Mesenchymal stem cell (in vitro differentiated cells and primary cell): ENCODE measurements around the gene KCNV2.

ENCODE experiments used
- DNase-seq: peaks from one replicate; pipeline ENCODE4 v3.0.0-alpha.2; 2013
- H2AFZ ChIP-seq: one replicate; pipeline ENCODE4 v1.6.1; 2013; ENCODE audit warnings: low read depth, mild to moderate bottlenecking, control low read depth, inconsistent platforms, low read length, moderate library complexity
- H2AK5ac ChIP-seq: 2 replicates; pipeline ENCODE4 v1.6.1; 2013; ENCODE audit warnings: low read length, moderate library complexity, mild to moderate bottlenecking, inconsistent platforms; ENCODE audit not compliant: severe bottlenecking
- H2BK120ac ChIP-seq: one replicate; pipeline ENCODE4 v1.6.1; 2013; ENCODE audit warnings: low read depth, mild to moderate bottlenecking, inconsistent platforms, low read length, moderate library complexity
- H2BK12ac ChIP-seq, 2 experiments: one replicate each; pipeline ENCODE4 v1.6.1; 2013; ENCODE audit warnings: inconsistent platforms in 2 of 2, low read length in 2 of 2, mild to moderate bottlenecking in 2 of 2, moderate library complexity in 2 of 2, control low read depth in 1 of 2
- H2BK15ac ChIP-seq: one replicate; pipeline ENCODE4 v1.6.1; 2013; ENCODE audit warnings: mild to moderate bottlenecking, low read depth, inconsistent platforms; ENCODE audit not compliant: poor library complexity, severe bottlenecking
- H2BK5ac ChIP-seq: 2 replicates; pipeline ENCODE4 v1.6.1; 2013; ENCODE audit warnings: low read depth, mild to moderate bottlenecking, low read length, control low read depth, inconsistent platforms; ENCODE audit not compliant: poor library complexity, severe bottlenecking
- H3K14ac ChIP-seq, 2 experiments: one replicate each; pipeline ENCODE4 v1.6.1; 2013; ENCODE audit warnings: inconsistent platforms in 2 of 2, low read length in 2 of 2, control low read depth in 1 of 2, mild to moderate bottlenecking in 1 of 2, moderate library complexity in 1 of 2
- H3K18ac ChIP-seq, 2 experiments: one replicate each; pipeline ENCODE4 v1.6.1; 2013; ENCODE audit warnings: inconsistent platforms in 2 of 2, low read length in 2 of 2, control low read depth in 1 of 2, low read depth in 1 of 2, mild to moderate bottlenecking in 1 of 2
- H3K23ac ChIP-seq, 2 experiments: one replicate each; pipeline ENCODE4 v1.6.1; 2013; ENCODE audit warnings: inconsistent platforms in 2 of 2, low read length in 2 of 2, mild to moderate bottlenecking in 2 of 2, moderate library complexity in 2 of 2, control low read depth in 1 of 2
- H3K27ac ChIP-seq: 2 replicates; pipeline ENCODE4 v1.5.1; 2013; ENCODE audit warnings: mild to moderate bottlenecking, moderate library complexity, low read length, control low read depth, inconsistent platforms; ENCODE audit not compliant: poor library complexity, severe bottlenecking
- H3K27me3 ChIP-seq, 2 experiments: 2 replicates each; pipeline versions ENCODE4 v1.6.1 to v1.7.0; 2013; ENCODE audit warnings: low read length in 2 of 2, mild to moderate bottlenecking in 2 of 2, moderate library complexity in 2 of 2, control low read depth in 1 of 2, inconsistent platforms in 1 of 2; ENCODE audit not compliant: control insufficient read depth in 1 of 2, insufficient read depth in 1 of 2
- H3K36me3 ChIP-seq, 2 experiments: 2 replicates each; pipeline versions ENCODE4 v1.6.1 to v1.7.0; 2013; ENCODE audit warnings: low read length in 2 of 2, control low read depth in 1 of 2, inconsistent platforms in 1 of 2, low read depth in 1 of 2, mild to moderate bottlenecking in 1 of 2; ENCODE audit not compliant: insufficient read depth in 2 of 2, control insufficient read depth in 1 of 2
- H3K4ac ChIP-seq, 2 experiments: one replicate each; pipeline ENCODE4 v1.6.1; 2013; ENCODE audit warnings: inconsistent platforms in 2 of 2, low read length in 2 of 2, mild to moderate bottlenecking in 2 of 2, moderate library complexity in 2 of 2, control low read depth in 1 of 2, low read depth in 1 of 2
- H3K4me1 ChIP-seq: 2 replicates; pipeline ENCODE4 v1.6.1; 2013; ENCODE audit warnings: low read depth, low read length, control low read depth; ENCODE audit not compliant: control insufficient read depth, insufficient read depth
- H3K4me2 ChIP-seq: 2 replicates; pipeline ENCODE4 v1.6.1; 2013; ENCODE audit warnings: low read length, mild to moderate bottlenecking, inconsistent platforms; ENCODE audit not compliant: poor library complexity, severe bottlenecking
- H3K4me3 ChIP-seq, 2 experiments: 2 replicates each; pipeline versions ENCODE4 v1.5.1 to v1.7.0; 2013; ENCODE audit warnings: low read length in 2 of 2, mild to moderate bottlenecking in 2 of 2, control low read depth in 1 of 2, low read depth in 1 of 2; ENCODE audit not compliant: insufficient read depth in 1 of 2
- H3K79me1 ChIP-seq: replicated peaks from 2 replicates; pipeline ENCODE4 v1.6.1; 2013; ENCODE audit warnings: mild to moderate bottlenecking, control low read depth, low read length, inconsistent platforms; ENCODE audit not compliant: poor library complexity, severe bottlenecking
- H3K9ac ChIP-seq: 2 replicates; pipeline ENCODE4 v1.7.0; 2013; ENCODE audit warnings: mild to moderate bottlenecking, low read length, moderate library complexity
- H3K9me3 ChIP-seq: 2 replicates; pipeline ENCODE4 v1.7.0; 2013; ENCODE audit warnings: mild to moderate bottlenecking, low read length; ENCODE audit not compliant: control insufficient read depth
- H4K8ac ChIP-seq: one replicate; pipeline ENCODE4 v1.6.1; 2013; ENCODE audit warnings: inconsistent platforms, mild to moderate bottlenecking, low read length, moderate library complexity
- H4K91ac ChIP-seq: one replicate; pipeline ENCODE4 v1.6.1; 2013; ENCODE audit warnings: mild to moderate bottlenecking, low read length, inconsistent platforms
- WGBS: methylation state at CpG from one replicate; pipeline ENCODE4 v1.1.7; 2013; ENCODE audit warnings: mixed read lengths; 5-methylcytosine and 5-hydroxymethylcytosine counted together

The KCNV2 gene

DNA sequence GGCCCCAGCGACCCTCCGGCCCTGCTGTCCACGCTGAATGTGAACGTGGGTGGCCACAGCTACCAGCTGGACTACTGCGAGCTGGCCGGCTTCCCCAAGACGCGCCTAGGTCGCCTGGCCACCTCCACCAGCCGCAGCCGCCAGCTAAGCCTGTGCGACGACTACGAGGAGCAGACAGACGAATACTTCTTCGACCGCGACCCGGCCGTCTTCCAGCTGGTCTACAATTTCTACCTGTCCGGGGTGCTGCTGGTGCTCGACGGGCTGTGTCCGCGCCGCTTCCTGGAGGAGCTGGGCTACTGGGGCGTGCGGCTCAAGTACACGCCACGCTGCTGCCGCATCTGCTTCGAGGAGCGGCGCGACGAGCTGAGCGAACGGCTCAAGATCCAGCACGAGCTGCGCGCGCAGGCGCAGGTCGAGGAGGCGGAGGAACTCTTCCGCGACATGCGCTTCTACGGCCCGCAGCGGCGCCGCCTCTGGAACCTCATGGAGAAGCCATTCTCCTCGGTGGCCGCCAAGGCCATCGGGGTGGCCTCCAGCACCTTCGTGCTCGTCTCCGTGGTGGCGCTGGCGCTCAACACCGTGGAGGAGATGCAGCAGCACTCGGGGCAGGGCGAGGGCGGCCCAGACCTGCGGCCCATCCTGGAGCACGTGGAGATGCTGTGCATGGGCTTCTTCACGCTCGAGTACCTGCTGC lies 839 bp downstream of the KCNV2 start:
- Histone ChIP-seq H3K18ac (no peak overlapping the region), H3K4me3 (no peak overlapping the region), H4K8ac (no peak overlapping the region), H2BK15ac (no peak overlapping the region), H3K23ac (no peak overlapping the region), H2AK5ac (no peak overlapping the region), H3K27me3 (no peaks in the 10 kb centered on the region), H3K4me1 (peaks cover 3% of the 10 kb centered on the region), H2BK5ac (no peak overlapping the region), H2BK120ac (no peak overlapping the region), H3K4me2 (no peak overlapping the region), H2BK12ac (no peak overlapping the region), H3K36me3 (peaks cover 16 to 18% of the 10 kb centered on the region in 2 experiments), H2AFZ (no peak overlapping the region), H4K91ac (no peak overlapping the region), H3K14ac (no peak overlapping the region), H3K4ac (no peak overlapping the region), H3K9ac (no peak overlapping the region), H3K9me3 (no peaks in the 10 kb centered on the region), H3K79me1 (no peaks in the 10 kb centered on the region), H3K27ac (no peak overlapping the region)
- DNase-seq = no peak
- WGBS = 98% methylated on average over 69 of the region's 69 CpGs

DNA sequence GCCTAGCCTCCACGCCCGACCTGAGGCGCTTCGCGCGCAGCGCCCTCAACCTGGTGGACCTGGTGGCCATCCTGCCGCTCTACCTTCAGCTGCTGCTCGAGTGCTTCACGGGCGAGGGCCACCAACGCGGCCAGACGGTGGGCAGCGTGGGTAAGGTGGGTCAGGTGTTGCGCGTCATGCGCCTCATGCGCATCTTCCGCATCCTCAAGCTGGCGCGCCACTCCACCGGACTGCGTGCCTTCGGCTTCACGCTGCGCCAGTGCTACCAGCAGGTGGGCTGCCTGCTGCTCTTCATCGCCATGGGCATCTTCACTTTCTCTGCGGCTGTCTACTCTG lies 1.4 kb downstream of the KCNV2 start:
- Histone ChIP-seq H2BK120ac (no peak overlapping the region), H4K8ac (no peak overlapping the region), H2BK15ac (no peak overlapping the region), H3K27me3 (no peaks in the 10 kb centered on the region), H3K36me3 (peaks cover 16 to 18% of the 10 kb centered on the region in 2 experiments), H2BK12ac (no peak overlapping the region), H3K4me1 (peaks cover 3% of the 10 kb centered on the region), H3K9ac (no peak overlapping the region), H3K79me1 (no peaks in the 10 kb centered on the region), H4K91ac (no peak overlapping the region), H3K4me3 (no peak overlapping the region), H3K27ac (no peak overlapping the region), H3K9me3 (no peaks in the 10 kb centered on the region), H2BK5ac (no peak overlapping the region), H2AFZ (no peak overlapping the region), H3K23ac (no peak overlapping the region), H3K4me2 (no peak overlapping the region), H2AK5ac (no peak overlapping the region), H3K14ac (peak overlapping the region in 1 of 2 experiments; percentile 1), H3K18ac (no peak overlapping the region), H3K4ac (no peak overlapping the region)
- WGBS = 98% methylated on average over 29 of the region's 29 CpGs
- no peak for DNase-seq

DNA sequence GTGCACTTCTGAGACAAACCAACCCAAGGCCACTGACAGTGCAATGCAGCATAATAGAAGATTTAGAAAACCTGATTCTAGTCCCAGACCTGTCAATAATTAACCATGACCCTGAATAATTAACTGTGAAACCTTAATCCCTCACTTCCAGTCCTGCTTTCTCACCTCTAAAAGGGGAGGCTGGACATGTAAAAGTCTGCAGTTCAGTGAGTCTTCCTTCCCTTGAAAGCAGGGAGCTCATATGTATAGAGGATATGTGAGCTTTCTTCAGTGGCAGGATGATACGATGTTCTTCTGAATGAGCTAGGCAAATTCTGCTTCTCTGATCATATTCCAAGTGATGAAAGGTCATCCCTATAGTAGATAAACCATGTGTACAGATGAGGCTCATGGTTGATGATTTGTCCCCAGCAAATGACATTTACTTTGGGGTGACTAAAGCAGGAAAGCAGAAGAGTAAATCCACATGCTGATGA lies 2.9 kb downstream of the KCNV2 start:
- Histone ChIP-seq H2BK12ac (no peak overlapping the region), H2AFZ (no peak overlapping the region), H2AK5ac (no peak overlapping the region), H4K91ac (no peak overlapping the region), H3K9me3 (no peaks in the 10 kb centered on the region), H3K27me3 (no peaks in the 10 kb centered on the region), H2BK5ac (no peak overlapping the region), H3K4ac (no peak overlapping the region), H3K9ac (no peak overlapping the region), H3K14ac (no peak overlapping the region), H3K4me3 (no peak overlapping the region), H3K79me1 (no peaks in the 10 kb centered on the region), H3K23ac (no peak overlapping the region), H4K8ac (no peak overlapping the region), H3K27ac (peak overlapping the region; percentile 14), H2BK120ac (no peak overlapping the region), H3K18ac (no peak overlapping the region), H3K4me2 (no peak overlapping the region), H2BK15ac (no peak overlapping the region), H3K4me1 (peaks cover 4% of the 10 kb centered on the region), H3K36me3 (peaks cover 16 to 18% of the 10 kb centered on the region in 2 experiments)
- no peak for DNase-seq
- WGBS = 90% methylated on average over 1 of the region's 1 CpG

DNA sequence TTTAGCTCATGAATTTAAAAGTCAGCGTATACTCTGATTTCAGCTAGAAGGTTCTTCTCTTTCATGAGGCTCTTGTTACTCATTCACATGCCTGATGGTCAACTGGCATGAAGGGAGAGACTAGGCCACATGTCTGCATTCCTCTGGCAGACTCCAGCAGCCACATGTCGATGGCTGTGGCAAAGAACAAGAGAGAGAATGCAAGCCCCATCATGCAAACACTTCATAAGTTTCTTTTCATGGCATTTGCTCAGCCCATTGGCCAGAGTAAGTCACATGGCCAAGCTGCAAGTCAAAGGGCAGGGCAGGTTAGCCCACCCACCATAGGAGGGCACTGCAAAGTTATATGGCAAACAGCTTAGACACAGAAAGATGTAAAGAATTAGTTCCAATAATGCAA lies 5.4 kb downstream of the KCNV2 start:
- Histone ChIP-seq H3K79me1 (no peaks in the 10 kb centered on the region), H3K9ac (no peak overlapping the region), H4K8ac (no peak overlapping the region), H3K27me3 (no peaks in the 10 kb centered on the region), H3K36me3 (peaks cover 13 to 18% of the 10 kb centered on the region in 2 experiments), H2BK5ac (no peak overlapping the region), H3K14ac (no peak overlapping the region), H3K23ac (no peak overlapping the region), H3K9me3 (no peaks in the 10 kb centered on the region), H3K4me1 (peaks cover 5% of the 10 kb centered on the region), H3K4me2 (no peak overlapping the region), H2AK5ac (no peak overlapping the region), H3K4me3 (no peak overlapping the region), H3K18ac (no peak overlapping the region), H2BK120ac (no peak overlapping the region), H4K91ac (no peak overlapping the region), H2BK12ac (no peak overlapping the region), H3K4ac (no peak overlapping the region), H3K27ac (peak overlapping the region; percentile 61), H2BK15ac (no peak overlapping the region), H2AFZ (no peak overlapping the region)
- WGBS = over 99% methylated on average over 2 of the region's 2 CpGs
- no peak for DNase-seq
